GM12874 (cell line): ENCODE results near the gene ERAS.

Source experiments
- CTCF ChIP-seq: IDR thresholded peaks from 2 replicates; pipeline ENCODE4 v1.5.1; 2011; ENCODE audit warnings: low read depth, mild to moderate bottlenecking, control low read depth, low read length, moderate library complexity; ENCODE audit not compliant: insufficient read depth

The ERAS gene

GRCh38 chrX:48800574-48801279, 25.6 kb upstream of the ERAS start:
- TF ChIP-seq CTCF = no peak

DNA sequence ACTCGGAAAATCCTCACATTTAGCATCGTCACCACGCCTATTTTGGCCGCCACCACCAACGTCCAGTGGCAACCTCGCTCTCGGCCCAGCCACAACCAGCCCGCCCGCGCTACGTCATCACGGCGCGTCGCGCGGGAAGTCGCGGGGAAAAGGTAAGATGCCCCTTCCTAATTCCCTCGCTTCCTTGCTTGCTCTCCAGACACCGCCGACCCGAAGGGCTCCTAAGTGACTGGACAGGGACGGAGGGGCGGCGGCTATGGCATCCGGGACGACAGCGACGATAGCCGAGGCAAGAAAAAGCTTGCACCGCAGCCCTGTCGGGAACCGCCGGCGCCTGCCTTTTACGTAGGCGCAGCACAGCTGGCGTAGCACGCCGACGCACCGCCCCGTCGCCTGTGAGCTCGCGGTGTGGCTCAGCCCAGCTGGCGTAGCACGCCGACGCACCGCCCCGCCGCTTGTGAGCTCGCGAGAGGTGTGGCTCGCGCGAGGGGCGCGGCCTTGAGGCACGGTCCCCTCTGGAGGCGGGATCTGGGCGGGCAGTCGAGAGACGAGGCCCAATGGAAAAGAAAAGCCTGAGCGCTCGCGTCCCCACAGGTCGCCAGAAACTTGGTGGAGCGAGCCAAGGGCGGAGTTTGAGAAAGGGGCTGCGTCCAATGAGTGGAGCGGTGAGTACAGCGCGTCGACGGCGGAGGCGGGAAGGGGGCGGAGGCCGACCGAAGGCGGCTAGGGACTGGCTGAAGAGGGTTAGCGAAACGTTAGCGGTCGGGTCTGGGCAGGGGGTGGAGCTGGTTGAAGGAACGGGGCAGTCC, 24.8 kb upstream of the ERAS start, which contains the start of gene HDAC6:
TSS of gene HDAC6 (plus strand) at position 788 of the 809 bp plus-strand sequence. CDS start 626 bp downstream, outside the sequence.
- no peak for TF ChIP-seq CTCF

- TF ChIP-seq CTCF = no peak
These were observed 24.0 kb upstream of the ERAS start for GRCh38 chrX:48802089-48802904.

DNA sequence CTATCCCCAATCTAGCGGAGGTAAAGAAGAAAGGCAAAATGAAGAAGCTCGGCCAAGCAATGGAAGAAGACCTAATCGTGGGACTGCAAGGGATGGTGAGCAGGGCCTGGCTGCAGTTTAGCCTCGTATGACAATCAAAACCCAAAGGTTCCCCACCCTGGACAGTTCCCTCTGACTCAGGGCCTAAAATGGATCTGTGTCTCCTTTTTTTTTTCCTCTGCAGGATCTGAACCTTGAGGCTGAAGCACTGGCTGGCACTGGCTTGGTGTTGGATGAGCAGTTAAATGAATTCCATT, 23.5 kb upstream of the ERAS start:
- no peak for TF ChIP-seq CTCF

- no peak for TF ChIP-seq CTCF
These were observed 20.2 kb upstream of the ERAS start for GRCh38 chrX:48806081-48806480.

DNA sequence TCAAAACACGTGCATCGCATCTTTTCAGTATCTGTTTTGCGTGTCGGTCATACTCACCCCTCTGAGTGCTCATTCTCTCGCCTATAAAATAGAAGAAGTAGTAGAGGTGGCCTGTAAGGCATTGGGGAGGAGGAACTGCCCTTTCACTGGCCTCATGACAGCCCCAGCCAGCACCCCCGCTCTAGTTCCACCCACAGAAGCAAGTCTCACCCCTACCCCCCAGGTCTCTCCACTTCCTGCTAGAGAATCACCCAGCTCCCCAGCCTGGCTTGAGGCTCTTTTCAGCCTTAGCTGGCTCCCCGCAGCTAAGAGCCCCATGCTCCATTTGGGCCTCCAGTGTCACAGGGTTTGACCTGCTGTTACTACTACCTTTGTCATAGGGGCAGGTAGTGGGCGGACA, 12.7 kb upstream of the ERAS start:
- TF ChIP-seq CTCF = no peak

- TF ChIP-seq CTCF = no peak
These were observed 11.6 kb upstream of the ERAS start for GRCh38 chrX:48814722-48815121.
